Vagina (tissue), 2 donors: ENCODE results near the gene KCNC4.

Experiments used
- CTCF ChIP-seq, 3 experiments: fragments of 450-650 bp in 2 of 3; fragments of 200-600 bp in 1 of 3; sonication (generic) in 1 of 3; IDR thresholded peaks; one replicate each; pipeline ENCODE4 v1.5.1; 2017 to 2019; ENCODE audit warnings: antibody characterized with exemption in 3 of 3, mild to moderate bottlenecking in 2 of 3, moderate library complexity in 2 of 3
- POLR2A ChIP-seq, 2 donors: fragments of 450-650 bp; IDR thresholded peaks; one replicate each; pipeline ENCODE4 v1.6.1; 2017; ENCODE audit warnings: antibody characterized with exemption in 2 of 2, mild to moderate bottlenecking in 2 of 2, moderate library complexity in 2 of 2
- POLR2AphosphoS5 ChIP-seq, 2 donors: sonication (generic); formaldehyde crosslinking; IDR thresholded peaks; one replicate each; pipeline ENCODE4 v1.9.0; 2017; ENCODE audit warnings: antibody characterized with exemption in 2 of 2, mild to moderate bottlenecking in 2 of 2, low read depth in 1 of 2; ENCODE audit not compliant: insufficient read depth in 1 of 2

DNA sequence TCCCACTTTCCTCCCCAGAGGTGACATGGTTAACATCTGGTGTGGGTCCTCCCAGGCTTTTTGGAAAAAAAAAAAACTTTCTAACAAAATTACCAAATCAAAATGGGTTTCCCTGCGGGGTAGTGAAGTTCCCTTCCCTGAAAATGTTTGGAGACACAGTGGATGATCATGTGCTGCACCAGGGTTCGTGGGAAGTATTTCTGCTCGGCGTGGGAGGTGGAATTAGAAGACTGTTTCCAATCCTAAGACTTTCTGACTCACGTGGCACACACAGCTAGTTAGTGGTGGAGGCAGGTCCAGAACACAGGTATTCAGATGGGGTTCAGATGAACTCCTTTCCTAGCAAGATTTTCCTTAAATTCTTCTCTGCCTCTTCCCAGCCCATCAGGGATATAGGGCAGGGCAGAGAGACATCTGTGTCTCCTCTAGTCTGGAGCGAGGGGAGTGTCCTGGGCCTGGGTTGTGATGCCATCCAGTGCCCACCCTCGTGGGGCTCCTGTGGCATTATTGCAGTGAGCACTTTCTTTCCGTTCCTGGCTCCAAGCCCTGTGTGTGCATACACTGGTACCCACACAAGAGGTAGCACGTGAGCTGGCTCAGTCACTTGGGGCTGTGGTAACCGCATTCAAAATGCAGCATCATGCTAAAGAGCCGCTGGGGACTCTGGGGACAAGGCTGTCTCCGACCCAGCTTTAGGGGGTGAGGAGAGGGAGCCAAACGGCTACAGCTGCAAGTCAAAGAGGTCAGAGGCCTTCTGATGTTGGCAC is 27.5 kb downstream of the KCNC4 start:
- TF ChIP-seq CTCF (IDR thresholded peaks at IDR 0.05) (no peak), POLR2AphosphoS5 (IDR thresholded peaks at IDR 0.05; ENCODE audit: insufficient read depth in 1 of 2, low read depth in 1 of 2) (no peak), POLR2A (IDR thresholded peaks at IDR 0.05) (no peak)
